ENCODE results near the gene SLC35B4. TPM values are rescaled to one million over a fixed set of nuclear protein-coding genes. Genes with fewer than 3 reads are reported as not detected.

The SLC35B4 gene
- total RNA-seq, 1 experiment from 2014 or later = 14.7 TPM

- RAD21 ChIA-PET (ENCODE audit: low non-redundant PET in 1 of 2, low total read pairs in 2 of 2, uncharacterized antibody in 2 of 2, unreplicated experiment in 2 of 2) = no interaction called here
- no peak for ATAC-seq
- H3K4me1 ChIP-seq (ENCODE audit: control insufficient read depth in 1 of 2, insufficient read depth in 2 of 2, low read length in 2 of 2) = peaks cover 3 to 12% of the 10 kb centered on the region in 2 experiments; a peak in 3 of 4 replicates
- no TSS peak for BruUV-seq (replicated peaks)
- TF ChIP-seq ATF3 (IDR thresholded peaks at IDR 0.05) = no peak
- TF ChIP-seq CEBPB (IDR thresholded peaks at IDR 0.05; ENCODE audit: low read depth) = no peak
- TF ChIP-seq TCF7L2 (IDR thresholded peaks at IDR 0.05; ENCODE audit: borderline replicate concordance, extremely low read depth, insufficient read depth, insufficient read length) = no peak
- TF ChIP-seq YY1 (IDR thresholded peaks at IDR 0.05; ENCODE audit: extremely low read depth, insufficient replicate concordance, low read depth, low read length) = no peak
- TF ChIP-seq FOSL1 (IDR thresholded peaks at IDR 0.05; ENCODE audit: low read depth) = no peak
- TF ChIP-seq SIN3A (IDR thresholded peaks at IDR 0.05; ENCODE audit: low read depth) = no peak
- TF ChIP-seq CTCF (IDR thresholded peaks at IDR 0.05 in 2 of 3, conservative IDR thresholded peaks at IDR 0.05 in 1 of 3; ENCODE audit: borderline replicate concordance in 1 of 3, insufficient read depth in 1 of 3, low read depth in 2 of 3, low read length in 2 of 3) = no peak
- TF ChIP-seq MAX (IDR thresholded peaks at IDR 0.05) = no peak
- no peak for TF ChIP-seq EGR1 (IDR thresholded peaks at IDR 0.05; ENCODE audit: low read depth)
- TF ChIP-seq POLR2AphosphoS5 (IDR thresholded peaks at IDR 0.05; ENCODE audit: low read depth, low read length) = no peak
- TF ChIP-seq EZH2 (IDR thresholded peaks at IDR 0.05) = no peak
- TF ChIP-seq CBX3 (IDR thresholded peaks at IDR 0.05; ENCODE audit: low read depth) = no peak
- no peak for TF ChIP-seq ZNF274 (IDR thresholded peaks at IDR 0.05; ENCODE audit: low read depth, low read length)
- TF ChIP-seq SP1 (IDR thresholded peaks at IDR 0.05; ENCODE audit: low read depth) = no peak
- CTCF ChIA-PET = no interaction called here
- H4K20me1 ChIP-seq (ENCODE audit: insufficient read depth) = no peaks in the 10 kb centered on the region
- no peak overlapping the region for H3K4me3 ChIP-seq (replicated peaks in 1 of 2; ENCODE audit: low read depth in 1 of 2, low read length in 2 of 2)
- no peak overlapping the region for H2AFZ ChIP-seq (ENCODE audit: low read depth, low read length, poor library complexity, severe bottlenecking)
- H3K9me3 ChIP-seq (ENCODE audit: control insufficient read depth in 1 of 2, insufficient read depth in 1 of 2, low read depth in 1 of 2, low read length in 2 of 2) = no peaks in the 10 kb centered on the region
- H3K27ac ChIP-seq (ENCODE audit: low read depth, low read length) = no peak overlapping the region
- H3K4me2 ChIP-seq (ENCODE audit: low read length) = no peak overlapping the region
- no peaks in the 10 kb centered on the region; the same call in 1 of the 2 replicates for H3K27me3 ChIP-seq (ENCODE audit: insufficient read depth, low read length)
- H3K36me3 ChIP-seq (ENCODE audit: control insufficient read depth in 1 of 2, insufficient read depth in 2 of 2, low read length in 2 of 2) = no peaks in the 10 kb centered on the region
- no peak for DNase-seq (ENCODE audit: low read depth, low spot score)
- no peak overlapping the region for H3K9ac ChIP-seq (ENCODE audit: low read length)
- POLR2A ChIA-PET = no interaction called here
- H3K79me2 ChIP-seq (ENCODE audit: insufficient read depth, low read length) = no peaks in the 10 kb centered on the region
- no peaks in the 10 kb centered on the region for H3K9me2 ChIP-seq (ENCODE audit: insufficient read depth)
- intact Hi-C loops (cut with micrococcal nuclease) = loop anchor here (10.0 kb wide), 2 partner anchors 465 to 1605 kb away; no protein-coding TSS in a partner anchor
Observed at GRCh38 chr7:134320201-134320600, 3.5 kb upstream of the SLC35B4 start.

Data from HCT116 (cell line).